Measurements from ENCODE around the gene MAGI1.

DNA sequence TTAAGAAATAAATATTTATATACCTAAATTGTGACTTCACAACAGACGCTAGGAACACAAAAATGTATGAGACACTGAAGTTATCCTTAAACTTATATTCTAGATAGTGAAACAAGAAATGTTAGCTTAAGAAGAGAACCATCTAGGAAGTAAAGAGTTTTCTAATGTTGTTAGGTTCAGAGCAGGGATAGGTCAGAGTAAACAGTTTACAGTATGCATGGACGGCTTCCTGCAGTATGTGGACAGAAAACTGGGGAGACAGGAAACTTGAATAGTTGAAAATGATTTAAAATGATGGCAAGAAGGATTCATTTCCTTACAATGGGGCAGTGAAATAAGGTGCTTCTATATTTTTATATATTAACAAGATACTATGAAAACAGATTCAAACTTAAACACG, 449.8 kb downstream of the MAGI1 start:
- TF ChIP-seq, protein P1, sequence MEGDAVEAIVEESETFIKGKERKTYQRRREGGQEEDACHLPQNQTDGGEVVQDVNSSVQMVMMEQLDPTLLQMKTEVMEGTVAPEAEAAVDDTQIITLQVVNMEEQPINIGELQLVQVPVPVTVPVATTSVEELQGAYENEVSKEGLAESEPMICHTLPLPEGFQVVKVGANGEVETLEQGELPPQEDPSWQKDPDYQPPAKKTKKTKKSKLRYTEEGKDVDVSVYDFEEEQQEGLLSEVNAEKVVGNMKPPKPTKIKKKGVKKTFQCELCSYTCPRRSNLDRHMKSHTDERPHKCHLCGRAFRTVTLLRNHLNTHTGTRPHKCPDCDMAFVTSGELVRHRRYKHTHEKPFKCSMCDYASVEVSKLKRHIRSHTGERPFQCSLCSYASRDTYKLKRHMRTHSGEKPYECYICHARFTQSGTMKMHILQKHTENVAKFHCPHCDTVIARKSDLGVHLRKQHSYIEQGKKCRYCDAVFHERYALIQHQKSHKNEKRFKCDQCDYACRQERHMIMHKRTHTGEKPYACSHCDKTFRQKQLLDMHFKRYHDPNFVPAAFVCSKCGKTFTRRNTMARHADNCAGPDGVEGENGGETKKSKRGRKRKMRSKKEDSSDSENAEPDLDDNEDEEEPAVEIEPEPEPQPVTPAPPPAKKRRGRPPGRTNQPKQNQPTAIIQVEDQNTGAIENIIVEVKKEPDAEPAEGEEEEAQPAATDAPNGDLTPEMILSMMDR (IDR thresholded peaks at IDR 0.05): no peak
- no peak for TF ChIP-seq POLR2AphosphoS5 (IDR thresholded peaks at IDR 0.05)
